Urothelium cell line (cell line): Measurements from ENCODE around the gene RAP1GAP2.
A peak's percentile ranks its signal among the peaks of the same experiment; 100 is the strongest.

ENCODE experiments used
- DNase-seq: peaks from one replicate; pipeline ENCODE4 v3.0.0; 2011; ENCODE audit warnings: low spot score, mixed read lengths
- FAIRE-seq: peaks from 2 replicates; lab custom pipeline; 2011; peaks lifted over from hg19 to GRCh38; lab: Jason Lieb, UNC

Gene RAP1GAP2

DNA sequence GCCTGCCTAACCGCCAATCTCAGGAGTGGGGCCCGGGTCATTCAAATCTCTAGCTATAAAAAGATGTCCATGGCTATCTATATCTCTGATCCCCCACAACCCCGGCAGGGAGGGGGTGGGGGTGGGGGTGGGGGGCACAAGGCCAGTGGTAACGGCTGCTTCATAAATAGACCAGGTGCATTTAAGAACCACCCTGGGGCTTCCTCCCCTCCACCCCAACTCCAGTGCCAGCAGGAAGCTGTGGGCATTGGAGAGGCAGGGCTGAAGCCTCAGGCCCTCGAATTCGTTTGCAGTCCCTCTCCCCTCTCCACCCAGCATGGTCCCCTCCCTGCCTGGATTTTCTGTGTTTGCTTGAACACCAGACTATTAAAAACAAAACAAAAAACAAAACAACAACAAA lies 56.0 kb downstream of the RAP1GAP2 start:
- DNase-seq (no peak), FAIRE-seq (no peak)

DNA sequence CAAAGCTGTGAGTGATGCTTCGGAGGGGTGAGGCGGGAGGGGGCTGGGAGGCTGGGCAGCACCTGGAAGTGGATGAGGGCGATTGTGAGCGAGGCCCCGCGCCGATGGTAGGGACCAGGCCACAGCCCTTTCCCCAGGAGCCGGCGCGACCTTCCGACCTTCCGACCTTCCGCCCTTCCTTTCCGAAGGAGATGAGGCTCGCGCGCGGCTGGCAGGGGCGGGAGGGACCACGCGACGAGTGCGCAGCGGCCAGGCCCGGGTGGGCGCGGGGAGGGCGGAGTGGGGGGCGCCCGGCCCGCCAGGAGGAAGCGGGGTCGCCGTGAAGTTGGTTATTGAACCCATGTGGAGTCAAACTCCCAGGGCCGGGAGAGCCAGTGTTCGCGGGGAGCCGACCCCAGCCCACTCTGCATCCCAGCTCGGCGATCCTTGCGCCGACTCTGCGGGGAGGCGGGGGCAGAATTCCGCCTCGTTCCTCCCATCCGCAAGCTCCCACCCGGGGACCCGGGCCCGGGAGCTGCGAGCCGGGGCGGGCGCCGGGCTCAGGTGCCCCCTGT lies 56.6 kb downstream of the RAP1GAP2 start:
- DNase-seq, result no peak
- no peak for FAIRE-seq

DNA sequence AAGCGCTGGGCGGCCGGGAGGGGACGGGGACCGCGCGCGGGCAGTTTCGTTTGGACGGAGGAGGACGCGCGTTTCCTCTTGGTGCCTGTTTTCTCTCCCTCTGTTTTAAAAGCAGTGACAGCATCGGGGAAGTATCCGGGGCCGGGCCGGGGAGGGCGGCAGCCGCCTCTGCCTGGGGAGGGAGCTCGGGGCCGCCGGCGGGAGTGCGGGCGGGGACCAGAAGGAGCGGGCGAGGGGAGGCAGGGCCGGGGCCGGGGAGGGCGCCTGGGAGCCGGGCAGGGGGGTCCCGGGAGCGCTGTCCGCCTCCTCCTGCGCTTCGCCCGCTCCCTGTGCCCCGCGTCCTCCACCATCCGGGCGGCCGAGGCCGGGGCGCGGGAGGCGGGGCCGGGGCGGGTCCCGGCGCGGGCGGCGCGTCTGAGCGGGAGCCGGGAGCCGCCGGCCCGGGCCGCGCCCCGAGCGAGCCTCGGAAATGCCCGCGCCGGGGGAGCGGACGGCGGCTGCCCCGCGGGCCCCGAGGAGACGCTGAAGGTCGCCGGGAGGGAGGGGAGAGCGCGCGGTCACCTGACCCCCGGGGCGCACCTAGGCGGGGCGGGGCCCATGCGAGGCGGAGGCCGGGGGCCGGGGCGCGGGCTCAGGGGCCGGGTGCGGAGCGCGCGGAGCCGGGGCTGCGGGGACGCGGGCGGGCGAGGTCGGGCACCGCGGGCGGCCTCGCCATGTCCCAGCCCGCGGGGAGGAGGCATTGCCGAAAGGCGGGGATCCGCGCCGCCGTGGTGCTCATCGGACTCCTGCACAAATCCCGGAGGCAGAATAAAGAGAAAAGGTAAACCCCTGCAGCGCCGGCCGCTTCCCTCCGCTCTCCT lies 57.3 kb downstream of the RAP1GAP2 start:
- FAIRE-seq, result no peak
- DNase-seq, result peak; percentile 51

DNA sequence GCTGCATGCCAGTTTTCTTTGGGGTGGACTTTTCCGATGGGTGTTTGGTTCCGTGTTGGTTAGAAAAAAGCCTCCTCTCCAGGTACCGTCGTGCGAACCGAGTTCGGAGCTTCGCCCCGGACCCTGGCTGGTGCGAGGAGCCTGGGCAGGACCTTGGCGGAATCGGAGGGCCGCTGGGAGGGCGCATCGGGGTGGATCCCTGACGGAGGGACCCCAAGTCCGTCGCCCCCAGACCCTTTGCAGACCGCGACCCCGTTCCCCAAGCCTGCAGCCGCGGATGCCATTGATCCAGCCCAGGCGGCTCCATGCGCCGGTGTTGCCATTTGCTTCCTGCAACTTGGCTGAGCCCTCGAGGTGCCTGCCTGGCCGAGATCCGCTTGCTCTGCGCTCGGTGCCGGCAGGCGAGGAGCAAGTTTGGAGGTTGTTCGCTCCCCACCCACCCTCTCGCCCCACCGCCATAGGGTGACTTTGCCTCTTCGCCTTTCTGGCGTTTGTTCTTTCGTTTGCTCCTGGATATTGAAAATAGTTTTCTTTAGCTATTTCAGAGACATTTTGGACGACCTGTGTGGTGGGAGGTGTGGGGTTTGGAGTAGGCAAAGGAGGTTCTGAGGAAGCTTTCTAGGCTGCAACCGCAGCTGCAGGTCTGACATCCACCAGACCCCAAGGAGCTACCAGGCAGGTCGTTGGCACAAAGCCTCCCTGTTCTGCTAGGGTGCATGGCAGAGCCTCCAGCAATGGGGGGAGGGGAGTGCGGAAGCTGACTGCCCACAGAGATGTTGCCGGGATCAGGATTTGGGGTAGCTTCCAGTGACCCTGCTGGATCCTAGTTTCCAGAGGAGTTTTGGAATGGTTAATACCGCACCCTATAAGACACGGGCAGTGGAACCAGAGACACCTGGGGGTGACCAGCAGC lies 58.2 kb downstream of the RAP1GAP2 start:
- FAIRE-seq, result no peak
- peak; percentile 35 for DNase-seq

DNA sequence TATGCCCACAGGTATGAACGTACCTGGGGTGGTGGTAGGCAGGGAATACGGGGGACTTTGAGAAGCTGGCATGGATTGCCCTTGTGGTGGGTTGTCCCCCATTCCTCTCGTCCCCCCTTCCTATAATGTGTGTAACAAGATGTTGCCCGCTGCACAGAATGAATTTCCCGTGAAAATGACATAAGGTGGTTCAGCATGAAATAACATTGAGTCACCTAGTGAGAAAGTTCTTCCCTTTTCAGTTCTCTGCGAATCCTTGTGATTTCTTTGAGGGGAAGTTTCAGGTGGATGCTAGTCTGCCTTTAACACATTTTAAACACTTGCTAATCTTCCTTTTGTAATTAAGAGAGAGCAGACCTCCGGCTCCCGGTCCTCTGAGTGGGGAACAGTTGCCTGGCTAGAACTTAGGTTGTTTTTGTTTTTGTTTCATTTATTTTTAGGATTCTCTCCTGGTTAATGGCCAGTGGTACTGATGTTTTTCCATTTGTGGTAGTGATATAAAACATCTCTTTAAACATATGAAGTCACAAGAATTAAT lies 58.9 kb downstream of the RAP1GAP2 start:
- DNase-seq, result no peak
- no peak for FAIRE-seq

DNA sequence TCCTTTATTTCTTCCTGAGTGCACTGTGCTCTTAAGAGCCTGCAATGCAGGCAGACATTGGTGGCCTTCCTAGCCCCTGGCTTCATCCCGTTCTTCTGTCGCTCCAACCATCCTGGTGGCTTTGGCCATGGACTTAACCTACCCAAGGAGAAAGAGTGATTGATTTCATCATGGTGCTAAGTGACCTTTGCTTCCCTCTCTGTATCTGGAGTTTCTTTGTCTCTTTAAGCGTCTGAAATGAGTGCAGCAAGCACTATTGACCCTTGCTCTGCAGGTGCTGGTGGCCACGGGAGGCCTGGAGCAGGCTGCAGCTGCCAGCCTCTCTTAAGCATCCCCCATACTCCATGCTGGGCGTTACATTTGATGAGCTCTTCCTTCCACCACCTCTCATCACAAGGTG lies 60.5 kb downstream of the RAP1GAP2 start:
- DNase-seq (no peak), FAIRE-seq (no peak)

DNA sequence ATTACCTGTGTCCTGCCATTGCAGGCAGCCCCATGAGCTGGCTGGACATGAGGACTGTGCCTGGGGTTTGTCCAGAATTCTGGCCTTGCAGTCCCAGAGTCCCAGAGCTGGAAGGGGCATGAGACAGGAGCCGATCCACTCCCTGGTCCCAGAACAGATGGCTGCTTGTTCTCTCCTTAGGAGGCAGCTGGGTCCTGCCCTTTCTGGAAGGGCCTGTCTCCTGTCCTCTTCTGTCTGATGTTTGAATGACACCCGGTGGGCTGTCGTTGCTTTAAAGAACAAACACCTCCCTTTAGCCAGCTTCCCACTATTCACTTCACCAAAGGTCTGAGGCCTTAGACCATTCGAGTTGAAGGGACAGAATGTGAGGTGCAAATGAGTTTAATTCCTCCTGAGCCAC lies 63.8 kb downstream of the RAP1GAP2 start:
- FAIRE-seq (no peak), DNase-seq (no peak)

DNA sequence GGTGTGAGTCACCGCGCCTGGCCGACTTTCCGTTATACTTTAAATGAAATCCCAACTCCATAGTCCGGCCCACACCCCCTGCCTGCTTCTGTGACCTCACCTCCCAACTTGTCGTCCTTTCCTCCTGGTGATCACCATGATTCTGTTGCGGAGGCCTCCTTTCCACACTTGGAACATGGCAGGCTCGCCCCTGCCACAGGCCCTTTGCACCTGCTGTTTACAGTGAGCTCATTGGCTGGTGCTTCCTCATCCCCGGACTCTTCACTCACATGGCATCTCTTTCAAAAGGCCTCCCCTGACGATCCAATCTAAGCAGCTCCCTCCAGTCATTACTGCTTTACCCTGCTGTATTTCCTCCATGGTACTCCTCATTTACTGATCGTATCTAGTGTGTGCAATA lies 64.6 kb downstream of the RAP1GAP2 start:
- no peak for FAIRE-seq
- no peak for DNase-seq

DNA sequence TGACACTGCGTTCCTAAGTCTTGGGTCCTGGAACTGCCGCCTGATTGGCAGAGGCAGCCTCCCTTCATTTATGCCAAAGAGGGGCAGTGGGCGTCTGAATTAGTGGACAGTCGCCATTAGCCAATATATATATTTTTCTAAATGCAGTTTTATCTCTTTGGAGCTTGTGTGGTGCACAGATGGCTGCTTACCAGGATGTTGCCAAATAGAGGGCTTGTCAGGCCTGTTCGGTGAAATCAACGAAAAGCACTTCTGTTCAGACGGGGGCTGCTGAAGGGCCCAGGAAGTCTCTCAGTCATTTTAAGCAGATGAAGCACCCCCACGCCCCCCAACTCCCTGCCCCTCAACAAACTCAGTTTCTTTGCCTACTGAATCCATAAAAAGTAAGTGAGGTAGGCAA lies 66.0 kb downstream of the RAP1GAP2 start:
- DNase-seq (no peak), FAIRE-seq (no peak)

DNA sequence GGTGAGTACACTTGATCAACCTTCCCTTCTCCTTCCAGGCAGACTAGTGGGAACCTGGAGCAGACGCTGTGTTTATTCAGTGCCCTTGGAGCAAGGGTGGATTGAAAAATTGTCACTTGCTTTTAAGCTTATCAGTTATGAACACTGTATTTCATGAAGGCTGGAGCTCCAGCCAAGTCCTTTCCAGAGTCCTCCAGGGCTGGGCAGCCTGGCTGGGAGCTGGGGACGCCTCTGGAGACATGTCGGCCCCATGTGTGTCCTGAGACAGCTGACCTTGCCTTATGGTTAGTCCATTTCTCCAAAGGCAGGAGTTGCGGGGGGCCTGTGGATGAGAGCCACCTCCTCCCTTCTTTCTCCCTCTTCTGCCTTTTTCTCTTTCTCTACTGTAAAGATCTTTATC lies 67.0 kb downstream of the RAP1GAP2 start:
- FAIRE-seq (no peak), DNase-seq (no peak)

DNA sequence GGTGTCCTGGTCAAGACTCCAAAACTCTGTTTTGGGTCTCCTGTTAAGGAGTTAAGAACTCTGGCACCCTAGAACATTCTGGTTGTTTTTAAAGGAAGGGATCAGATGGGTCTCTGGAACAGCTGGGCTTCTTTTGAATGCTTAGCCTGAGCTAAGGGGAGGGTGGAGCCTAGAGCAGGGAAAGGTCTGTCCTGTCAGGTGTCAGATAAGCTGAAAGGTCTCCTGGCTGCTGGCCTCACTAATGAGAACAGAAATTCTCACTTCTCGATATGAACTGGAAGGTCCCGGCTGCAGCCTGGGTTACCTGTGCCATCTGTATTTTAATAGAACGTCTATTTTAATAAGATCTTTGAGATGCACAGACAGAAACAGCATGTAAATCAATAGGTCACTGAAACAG lies 69.0 kb downstream of the RAP1GAP2 start:
- FAIRE-seq, result no peak

DNA sequence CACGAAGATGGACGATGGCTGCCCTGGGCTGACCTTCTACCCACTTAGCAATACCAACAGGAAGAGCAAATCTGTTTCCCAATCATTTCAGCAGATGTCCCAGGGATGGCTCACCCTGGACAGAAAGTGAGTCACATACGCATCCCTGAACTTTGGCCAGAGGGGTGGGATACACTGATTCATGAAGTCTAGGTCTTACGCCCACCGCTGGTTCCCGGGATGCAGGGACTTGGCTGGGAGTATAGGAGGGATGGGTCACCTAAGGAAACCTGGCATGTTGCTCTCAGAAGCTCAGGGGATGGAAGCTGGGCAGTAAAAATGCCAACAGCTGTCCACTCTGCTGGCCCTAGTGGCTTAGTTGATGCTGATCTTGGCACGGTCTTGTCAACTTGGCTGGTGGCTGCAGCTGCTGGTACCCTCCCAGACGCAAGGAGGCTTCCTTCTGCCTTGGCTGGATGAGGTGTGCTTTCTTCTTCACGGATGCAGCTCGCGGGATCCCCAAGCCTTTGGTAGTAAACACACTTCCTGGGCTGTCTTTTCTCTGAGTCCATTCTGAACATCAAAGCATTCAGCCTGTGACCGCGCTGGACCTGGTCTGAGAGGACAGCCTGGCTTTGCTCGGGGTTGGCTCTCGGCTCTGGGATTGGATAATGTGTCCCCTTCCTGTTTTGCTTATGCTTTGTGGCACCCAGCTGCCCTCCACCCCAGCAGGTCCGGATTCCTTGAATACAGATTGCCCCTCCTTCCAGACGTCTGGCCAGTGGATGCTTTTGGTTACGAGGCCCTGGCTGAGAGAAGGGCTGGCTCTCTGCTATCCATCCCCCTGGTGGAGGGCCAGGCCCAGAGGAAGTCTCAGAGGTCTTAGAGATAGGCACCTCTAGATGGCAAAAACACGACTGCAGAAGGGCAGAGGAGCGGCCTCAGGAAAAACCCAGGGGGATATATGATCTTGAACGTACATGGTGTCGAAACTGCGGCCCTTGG lies 71.5 kb downstream of the RAP1GAP2 start:
- no peak for DNase-seq
- no peak for FAIRE-seq

More for the DNA sequence above, 69.0 kb downstream of the RAP1GAP2 start:
- DNase-seq, result no peak

DNA sequence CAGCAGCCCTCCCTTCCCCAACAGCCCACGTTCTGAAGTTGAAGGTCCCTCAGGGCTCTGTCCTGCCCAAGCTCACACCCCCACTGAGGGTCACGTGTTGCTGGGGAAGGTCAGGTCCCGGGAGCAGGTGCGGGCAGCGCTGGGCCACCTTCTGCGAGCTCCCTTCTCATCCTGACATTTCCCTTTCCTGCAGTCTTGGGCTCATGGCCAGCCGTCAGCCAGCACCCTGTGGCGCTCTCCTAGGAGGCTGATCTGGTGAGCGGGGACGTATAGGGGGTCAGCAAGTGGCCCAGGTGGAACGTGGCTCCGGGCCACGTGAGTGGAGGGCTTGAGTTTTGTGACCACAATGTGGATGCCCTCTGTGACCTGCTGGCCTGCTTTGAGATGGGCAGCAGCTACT lies 73.4 kb downstream of the RAP1GAP2 start:
- DNase-seq (no peak), FAIRE-seq (no peak)

DNA sequence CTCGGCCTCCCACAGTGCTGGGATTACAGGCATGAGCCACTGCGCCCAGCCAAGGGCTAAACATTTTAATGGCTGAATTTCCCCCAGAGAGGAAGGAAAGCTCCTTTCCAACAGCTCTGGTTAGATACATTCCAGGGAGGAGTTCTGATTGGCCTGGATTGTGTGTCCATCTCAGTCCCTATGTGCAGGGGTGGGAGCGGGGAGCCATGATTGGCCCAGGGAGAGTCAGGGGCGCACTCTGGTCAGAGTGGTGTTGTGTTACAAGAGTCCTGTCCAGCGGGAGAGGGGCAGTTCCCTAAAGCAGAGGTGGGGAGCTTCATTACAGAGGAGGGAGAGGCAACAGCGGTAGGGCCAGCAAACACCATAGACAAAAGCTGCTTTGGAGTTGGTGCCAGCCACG lies 75.0 kb downstream of the RAP1GAP2 start:
- no peak for FAIRE-seq

DNA sequence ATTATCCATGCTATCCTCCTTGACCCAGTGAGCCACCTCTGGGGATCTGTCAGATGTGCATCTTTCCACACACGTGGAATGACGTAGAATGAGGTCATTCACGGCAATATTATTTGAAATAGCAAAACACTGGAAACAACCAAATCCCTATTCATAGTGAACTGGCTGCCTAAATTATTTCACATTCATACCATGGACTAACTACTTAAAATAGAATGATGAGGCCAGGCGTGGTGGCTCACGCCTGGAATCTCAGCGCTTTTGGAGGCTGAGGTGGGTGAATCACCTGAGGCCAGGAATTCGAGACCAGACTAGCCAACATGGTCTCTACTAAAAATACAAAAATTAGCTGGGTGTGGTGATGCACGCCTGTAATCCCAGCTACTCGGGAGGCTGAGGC lies 75.5 kb downstream of the RAP1GAP2 start:
- DNase-seq (no peak), FAIRE-seq (no peak)

More for the DNA sequence above, 75.0 kb downstream of the RAP1GAP2 start:
- no peak for DNase-seq

DNA sequence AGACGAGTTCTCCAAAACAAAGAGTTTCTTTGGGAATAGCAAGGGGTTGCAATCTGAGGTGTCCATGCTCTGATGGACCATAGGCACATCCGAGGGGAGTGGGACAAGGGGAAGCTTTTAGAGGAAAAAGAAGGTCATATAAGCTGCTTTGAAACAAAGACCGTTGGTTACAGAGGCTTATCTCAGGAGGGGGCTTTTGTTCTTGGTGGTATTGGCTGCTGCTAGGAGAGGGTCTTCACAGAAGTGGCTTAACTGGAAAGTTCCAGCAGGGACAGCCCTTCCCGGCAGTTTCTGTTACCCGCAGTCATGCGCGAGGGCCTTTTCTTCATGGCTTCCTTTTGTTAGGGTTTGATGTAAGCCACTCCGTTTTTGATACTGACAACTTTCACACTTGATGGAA lies 76.0 kb downstream of the RAP1GAP2 start:
- FAIRE-seq, result no peak
- DNase-seq, result no peak

DNA sequence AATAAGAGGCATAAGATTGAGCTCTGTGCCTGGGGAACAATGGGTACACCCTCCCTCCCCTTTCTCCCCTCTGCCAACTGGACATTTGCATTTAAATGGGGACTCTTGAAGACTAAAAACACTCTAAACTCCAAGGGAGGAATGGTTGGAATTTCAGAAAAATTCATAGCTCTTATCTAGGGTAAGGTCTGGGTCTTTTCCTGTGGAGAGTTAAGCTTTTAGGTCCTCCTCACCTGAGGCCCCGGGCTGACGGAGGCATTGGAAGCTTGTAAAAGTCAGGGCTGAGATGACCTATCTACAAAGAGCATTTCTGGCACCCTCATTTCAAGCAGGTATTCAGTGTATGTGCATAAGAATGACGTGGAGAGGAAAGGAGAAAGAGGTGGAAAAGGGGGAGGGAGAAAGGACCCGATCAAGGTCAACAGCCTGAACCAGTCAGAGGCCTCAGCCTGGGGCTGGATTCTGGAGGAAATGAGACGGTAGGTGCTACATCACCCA lies 78.0 kb downstream of the RAP1GAP2 start:
- no peak for FAIRE-seq
- DNase-seq, result no peak

DNA sequence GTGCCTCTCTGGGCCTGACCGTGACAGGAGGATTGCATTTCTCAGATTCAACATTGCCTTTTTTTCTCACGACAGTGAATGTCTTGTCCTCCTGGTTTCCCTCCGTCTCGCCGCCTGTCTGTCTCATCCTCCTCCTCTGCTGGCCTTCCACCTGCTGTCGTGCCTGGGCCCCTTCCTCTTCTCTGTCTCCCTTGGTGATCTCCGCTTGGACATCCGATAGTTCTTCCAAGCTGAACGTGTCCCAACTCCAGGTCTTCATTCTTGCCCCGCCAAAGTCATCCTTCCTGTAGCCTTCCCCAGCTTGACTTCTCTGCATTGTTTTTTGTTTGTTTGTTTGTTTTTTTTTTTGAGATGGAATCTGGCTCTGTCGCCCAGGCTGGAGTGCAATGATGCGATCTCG lies 79.4 kb downstream of the RAP1GAP2 start:
- no peak for DNase-seq
- FAIRE-seq, result no peak

DNA sequence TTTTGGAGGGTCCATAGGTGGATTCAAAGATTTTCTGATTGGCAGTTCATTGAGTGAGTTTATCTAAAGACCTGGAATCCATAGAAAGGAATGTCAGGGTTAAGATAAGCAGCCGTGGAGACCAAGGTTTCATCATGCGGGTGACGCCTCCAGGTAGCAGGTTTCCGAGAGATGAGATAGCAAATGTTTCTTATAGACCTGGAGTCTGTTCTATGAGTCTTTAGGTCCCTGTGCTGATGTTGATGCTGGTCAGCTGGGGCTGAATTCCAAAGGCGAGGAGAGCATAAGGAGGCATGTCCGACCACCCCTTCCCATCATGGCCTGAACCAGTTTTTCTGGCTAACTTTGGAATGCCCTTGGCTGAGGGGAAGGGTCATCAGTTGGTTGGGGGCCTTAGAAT lies 80.2 kb downstream of the RAP1GAP2 start:
- FAIRE-seq (no peak), DNase-seq (no peak)

DNA sequence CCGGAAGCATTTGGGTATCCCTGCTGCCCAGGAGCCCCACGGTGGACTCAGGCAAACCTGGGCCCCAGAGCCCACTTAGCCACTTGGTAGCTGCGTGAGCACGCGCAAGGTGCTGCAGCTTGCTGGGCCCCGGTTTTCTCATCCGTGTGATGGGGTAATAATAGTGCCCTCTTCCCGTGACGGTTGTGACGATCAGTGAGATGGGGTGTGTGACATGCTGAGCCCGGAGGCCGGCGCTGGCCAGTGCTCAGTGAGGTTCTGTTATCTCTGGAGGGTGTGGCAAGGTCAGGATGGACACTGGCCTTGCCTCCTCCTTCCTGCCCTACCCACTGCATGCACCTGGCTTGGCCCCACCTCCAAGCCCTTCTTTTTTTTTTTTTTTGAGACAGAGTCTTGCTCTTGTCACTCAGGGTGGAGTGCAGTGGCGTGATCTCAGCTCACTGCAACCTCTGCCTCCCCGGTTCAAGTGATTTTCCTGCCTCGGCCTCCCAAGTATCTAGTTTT lies 82.6 kb downstream of the RAP1GAP2 start:
- no peak for FAIRE-seq
- no peak for DNase-seq
